GM10266 (cell line): ENCODE measurements around the gene MYRF.

Source experiments
- DNase-seq: peaks from one replicate; pipeline ENCODE4 v3.0.0; 2012; ENCODE audit errors: extremely low spot score
- TF ChIP-seq, protein P1 (sequence below): IDR thresholded peaks from 2 replicates; pipeline ENCODE4 v1.5.1; 2012; ENCODE audit warnings: mild to moderate bottlenecking, low read depth; ENCODE audit not compliant: control insufficient read depth, insufficient read depth; ENCODE audit errors: missing control alignments

MYRF gene

DNA sequence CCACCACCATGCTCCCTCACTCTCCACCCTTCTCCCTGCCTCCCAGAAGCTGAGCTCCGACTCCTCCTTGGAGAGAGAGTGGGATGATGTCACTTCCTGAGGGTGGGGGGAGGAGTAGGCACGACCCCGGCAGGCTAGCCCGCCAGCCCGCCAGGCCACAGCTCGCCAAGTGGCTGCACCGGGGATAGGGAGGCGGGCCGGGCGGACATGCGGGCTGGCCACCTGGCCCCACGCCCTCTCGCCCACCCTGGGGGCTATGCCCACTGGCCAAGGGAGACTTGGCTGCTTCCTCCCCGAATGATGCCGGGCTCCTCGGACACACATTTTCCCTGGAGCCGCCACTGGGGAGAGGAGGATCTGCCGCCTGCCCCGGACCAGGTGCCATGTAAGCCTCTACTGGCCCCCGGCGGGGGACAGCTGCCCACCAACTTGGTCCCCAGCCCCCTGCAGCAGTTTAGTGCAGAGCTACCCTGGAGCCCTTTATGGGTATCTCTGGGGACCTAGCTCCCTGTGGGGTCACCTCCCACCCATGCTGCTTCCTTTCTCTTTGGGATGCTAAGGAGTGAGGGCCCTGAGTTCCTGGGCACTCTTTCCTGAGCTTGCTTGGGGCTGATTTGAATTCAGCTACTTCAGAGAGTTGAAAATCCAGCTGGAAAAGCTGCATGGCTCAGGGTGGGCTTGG lies 33.7 kb upstream of the MYRF start:
- TF ChIP-seq, protein P1, sequence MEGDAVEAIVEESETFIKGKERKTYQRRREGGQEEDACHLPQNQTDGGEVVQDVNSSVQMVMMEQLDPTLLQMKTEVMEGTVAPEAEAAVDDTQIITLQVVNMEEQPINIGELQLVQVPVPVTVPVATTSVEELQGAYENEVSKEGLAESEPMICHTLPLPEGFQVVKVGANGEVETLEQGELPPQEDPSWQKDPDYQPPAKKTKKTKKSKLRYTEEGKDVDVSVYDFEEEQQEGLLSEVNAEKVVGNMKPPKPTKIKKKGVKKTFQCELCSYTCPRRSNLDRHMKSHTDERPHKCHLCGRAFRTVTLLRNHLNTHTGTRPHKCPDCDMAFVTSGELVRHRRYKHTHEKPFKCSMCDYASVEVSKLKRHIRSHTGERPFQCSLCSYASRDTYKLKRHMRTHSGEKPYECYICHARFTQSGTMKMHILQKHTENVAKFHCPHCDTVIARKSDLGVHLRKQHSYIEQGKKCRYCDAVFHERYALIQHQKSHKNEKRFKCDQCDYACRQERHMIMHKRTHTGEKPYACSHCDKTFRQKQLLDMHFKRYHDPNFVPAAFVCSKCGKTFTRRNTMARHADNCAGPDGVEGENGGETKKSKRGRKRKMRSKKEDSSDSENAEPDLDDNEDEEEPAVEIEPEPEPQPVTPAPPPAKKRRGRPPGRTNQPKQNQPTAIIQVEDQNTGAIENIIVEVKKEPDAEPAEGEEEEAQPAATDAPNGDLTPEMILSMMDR: no peak

DNA sequence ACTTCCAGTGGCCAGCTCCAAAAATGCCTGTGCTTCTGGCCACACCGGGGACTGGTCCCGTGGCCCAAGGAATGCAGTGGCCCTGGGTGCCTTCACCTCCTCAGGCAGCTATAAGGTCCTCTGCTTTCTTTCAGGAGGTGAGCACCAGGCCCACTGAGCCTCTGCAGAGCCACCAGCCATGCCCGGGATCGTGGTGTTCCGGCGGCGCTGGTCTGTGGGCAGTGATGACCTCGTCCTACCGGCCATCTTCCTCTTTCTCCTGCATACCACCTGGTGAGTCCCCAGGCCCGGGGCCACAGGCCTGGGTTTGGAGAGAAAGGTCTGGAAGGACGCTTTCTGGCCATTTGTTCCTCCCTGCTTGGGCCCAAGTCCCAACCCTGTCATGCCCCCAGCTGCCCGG lies 32.5 kb upstream of the MYRF start:
- no peak for DNase-seq
- TF ChIP-seq, protein P1: no peak

More for the DNA sequence above, 33.7 kb upstream of the MYRF start:
- DNase-seq: no peak

DNA sequence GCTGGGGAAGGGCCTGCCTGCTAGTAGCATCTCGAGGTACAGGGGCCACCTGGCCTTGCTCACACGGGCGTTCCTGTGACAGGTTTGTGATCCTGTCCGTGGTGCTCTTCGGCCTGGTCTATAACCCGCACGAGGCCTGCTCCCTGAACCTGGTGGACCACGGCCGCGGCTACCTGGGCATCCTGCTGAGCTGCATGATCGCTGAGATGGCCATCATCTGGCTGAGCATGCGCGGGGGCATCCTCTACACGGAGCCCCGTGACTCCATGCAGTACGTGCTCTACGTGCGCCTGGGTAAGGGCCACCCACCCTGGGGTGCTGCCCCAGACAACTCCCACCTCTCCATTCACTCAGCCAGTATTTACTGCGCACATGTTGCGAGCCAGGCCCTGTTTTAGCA lies 31.8 kb upstream of the MYRF start:
- DNase-seq: no peak
- TF ChIP-seq, protein P1: no peak

DNA sequence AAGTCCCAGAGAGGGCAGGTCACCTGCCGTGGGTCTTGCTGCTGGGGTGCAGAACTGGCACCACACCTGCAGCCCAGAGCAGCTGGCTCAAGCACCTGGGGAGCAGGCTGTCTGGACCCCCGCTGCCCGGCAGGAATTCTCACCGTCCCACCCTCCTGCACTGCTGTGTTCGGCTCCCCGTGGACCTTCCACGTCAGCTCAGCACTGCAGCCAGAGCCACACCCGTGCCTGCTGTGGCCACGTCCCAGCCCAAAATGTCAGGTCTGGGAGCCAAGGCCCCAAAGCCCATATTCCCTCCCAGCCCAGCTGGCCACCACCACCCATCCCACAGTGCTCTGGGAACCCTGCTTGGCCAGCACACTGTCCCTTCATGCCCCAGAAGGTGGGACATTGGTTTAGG lies 28.0 kb upstream of the MYRF start:
- TF ChIP-seq, protein P1: no peak
- DNase-seq: no peak

DNA sequence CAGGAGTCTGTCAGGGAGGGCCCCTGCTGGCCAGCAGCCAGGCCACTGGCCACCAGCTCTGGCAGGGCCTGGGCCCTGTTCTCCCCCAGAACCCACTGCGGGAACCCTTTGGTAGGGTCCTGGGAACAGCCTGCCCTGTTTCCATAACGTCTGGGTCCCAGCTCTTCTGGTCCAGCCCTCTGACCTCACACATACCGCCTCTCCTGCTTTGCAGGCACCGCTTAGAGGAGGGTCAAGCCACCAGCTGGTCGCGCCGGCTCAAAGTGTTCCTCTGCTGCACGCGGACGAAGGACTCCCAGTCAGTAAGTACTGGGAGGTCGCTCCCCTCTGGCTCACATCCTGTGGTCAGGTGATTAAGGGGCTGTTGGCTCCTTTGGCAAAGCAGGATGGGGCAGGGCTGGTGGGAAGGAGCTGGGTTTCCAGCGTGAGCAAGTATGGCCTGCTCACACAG lies 26.6 kb upstream of the MYRF start:
- no peak for DNase-seq
- TF ChIP-seq, protein P1: no peak

DNA sequence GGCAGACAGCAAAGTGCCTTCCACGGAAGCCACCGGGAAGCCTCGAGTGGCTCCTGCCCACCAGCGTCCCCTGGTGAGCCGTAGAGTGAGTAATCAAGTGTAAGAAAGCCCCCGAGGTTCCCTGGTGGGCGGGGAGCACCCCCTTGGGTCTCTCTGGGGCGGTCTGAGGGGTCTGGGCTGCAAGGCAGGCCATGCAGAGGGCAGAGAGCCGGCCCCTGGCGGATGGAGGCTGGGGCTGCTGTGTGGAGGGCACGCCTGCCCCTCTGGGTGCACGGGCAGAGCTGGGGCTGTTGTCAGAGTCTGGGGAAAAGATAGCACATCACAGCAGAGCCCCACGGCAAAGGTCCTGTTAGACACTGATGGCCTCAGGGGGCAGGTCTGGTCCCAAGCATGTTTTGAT lies 25.7 kb upstream of the MYRF start:
- TF ChIP-seq, protein P1: no peak
- DNase-seq: no peak

DNA sequence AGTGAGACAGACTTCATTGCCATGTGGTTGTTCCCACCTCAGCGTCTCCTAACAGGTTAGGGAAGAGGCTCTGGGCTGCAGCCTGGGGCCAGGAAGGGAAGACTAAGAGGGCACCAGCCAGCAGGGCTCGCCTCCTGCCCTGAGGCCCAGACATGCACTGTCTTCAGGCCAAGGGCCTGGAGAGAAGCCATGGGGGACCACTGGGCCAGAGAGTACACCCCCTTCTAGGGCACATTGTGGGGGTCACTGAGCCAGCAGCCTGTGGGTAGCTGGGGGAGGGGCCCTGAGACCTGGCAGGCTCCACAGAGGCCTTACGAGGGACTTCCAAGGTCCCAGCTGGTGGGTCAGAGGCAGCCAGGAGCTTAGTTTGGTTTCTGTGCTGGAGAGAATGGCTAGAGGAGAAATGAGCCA lies 25.0 kb upstream of the MYRF start:
- TF ChIP-seq, protein P1: no peak
- no peak for DNase-seq
